ENCODE results near the gene KRT33A.

DNA sequence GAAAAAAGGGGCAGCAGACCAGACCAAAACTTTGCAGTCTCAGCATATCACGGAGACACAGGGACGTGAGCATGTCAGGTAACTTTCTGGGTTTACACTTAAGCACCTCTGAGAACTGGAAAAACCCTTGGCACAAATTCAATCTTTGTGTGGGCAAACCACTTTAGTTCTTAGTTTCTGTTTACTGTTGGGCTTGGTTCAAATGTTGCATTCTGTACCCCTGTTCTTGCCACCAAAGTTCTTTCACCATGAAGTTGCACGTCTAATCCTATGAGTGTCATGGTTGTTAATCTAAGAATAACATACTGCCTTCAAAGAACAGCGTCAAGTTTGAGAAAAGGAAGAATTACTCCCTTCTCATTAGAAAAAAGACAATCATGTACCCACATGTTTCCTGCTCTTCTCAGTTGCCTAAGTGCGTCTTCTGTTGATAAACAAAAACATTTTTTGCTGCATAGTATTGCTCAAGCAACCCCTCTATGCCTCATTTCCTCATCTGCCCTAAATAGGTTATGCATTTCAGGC is 11.6 kb downstream of the KRT33A start:
- TF ChIP-seq EP300 (IDR thresholded peaks at IDR 0.05) (no peak), CTCF (IDR thresholded peaks at IDR 0.05) (no peak)
